Caco-2 (cell line): ENCODE results near the gene ZEB1. TPM values are rescaled to one million over a fixed set of nuclear protein-coding genes. Genes with fewer than 3 reads are reported as not detected.

ENCODE experiments used
- BruUV-seq: library from RNA; stranded (reverse); fragments of 400-500 nt; replicated peaks from 2 replicates; lab custom pipeline; 2021; lab: Mats Ljungman, UMichigan
- CTCF ChIA-PET: fragments of 300-600 bp; sonication (Branson Sonifier 250); formaldehyde crosslinking; loops from one replicate; lab custom pipeline; 2022; ENCODE audit warnings: antibody characterized with exemption; lab: Charles Lee
- POLR2A ChIA-PET: fragments of 300-600 bp; sonication (Branson Sonifier 250); formaldehyde crosslinking; loops from one replicate; lab custom pipeline; 2022; ENCODE audit warnings: antibody characterized with exemption; lab: Charles Lee
- DNase-seq, 2 experiments: peaks; one replicate each; pipeline versions ENCODE4 v3.0.0 to v3.0.0-alpha.2; 2020 to 2022
- H3K27me3 ChIP-seq: replicated peaks from 2 replicates; pipeline ENCODE4 v1.6.0; 2011; ENCODE audit warnings: low read length; ENCODE audit not compliant: control insufficient read depth, insufficient read depth
- H3K36me3 ChIP-seq: 2 replicates; pipeline ENCODE4 v1.5.1; 2011; ENCODE audit warnings: low read length; ENCODE audit not compliant: control insufficient read depth, insufficient read depth
- H3K4me1 ChIP-seq: fragments of 250-450 bp; sonication (Bioruptor Pico); 2 replicates; pipeline ENCODE4 v1.5.1; 2020; ENCODE audit warnings: mild to moderate bottlenecking
- H3K4me3 ChIP-seq: 2 replicates; pipeline ENCODE4 v1.5.1; 2011; ENCODE audit warnings: low read depth, mild to moderate bottlenecking, control low read depth, low read length
- H3K9me3 ChIP-seq: fragments of 250-450 bp; sonication (Bioruptor Pico); 2 replicates; pipeline ENCODE4 v1.5.1; 2020; ENCODE audit warnings: mild to moderate bottlenecking, moderate library complexity
- H3K27ac Mint-ChIP-seq: one replicate; pipeline ENCODE4 v1.8.0; 2022; ENCODE audit warnings: mixed read lengths; ENCODE audit not compliant: unreplicated experiment
- H3K27me3 Mint-ChIP-seq: one replicate; pipeline ENCODE4 v1.8.0; 2022; ENCODE audit warnings: mixed read lengths; ENCODE audit not compliant: insufficient read depth, unreplicated experiment
- H3K36me3 Mint-ChIP-seq: one replicate; pipeline ENCODE4 v1.8.0; 2022; ENCODE audit warnings: mild to moderate bottlenecking, mixed read lengths; ENCODE audit not compliant: insufficient read depth, unreplicated experiment
- H3K4me1 Mint-ChIP-seq: one replicate; pipeline ENCODE4 v1.8.0; 2022; ENCODE audit warnings: low read depth, mixed read lengths; ENCODE audit not compliant: unreplicated experiment
- H3K4me3 Mint-ChIP-seq: one replicate; pipeline ENCODE4 v1.8.0; 2022; ENCODE audit warnings: mild to moderate bottlenecking, moderate library complexity, mixed read lengths; ENCODE audit not compliant: unreplicated experiment
- H3K9me3 Mint-ChIP-seq: one replicate; pipeline ENCODE4 v1.8.0; 2022; ENCODE audit warnings: mixed read lengths; ENCODE audit not compliant: unreplicated experiment
- CTCF ChIP-seq, 2 experiments: fragments of 200-600 bp in 1 of 2; IDR thresholded peaks; 1 replicate in 1 of 2; 2 replicates in 1 of 2; pipeline versions ENCODE4 v1.5.1 to v1.8.0; 2011 to 2022; ENCODE audit warnings: antibody characterized with exemption in 1 of 2, control low read depth in 1 of 2, inconsistent platforms in 1 of 2, low read depth in 1 of 2, low read length in 1 of 2, mild to moderate bottlenecking in 1 of 2, moderate library complexity in 1 of 2; ENCODE audit not compliant: insufficient read depth in 1 of 2, severe bottlenecking in 1 of 2, unreplicated experiment in 1 of 2
- intact Hi-C: fragments of 100-400 bp; cut with micrococcal nuclease; formaldehyde crosslinking; loops from one replicate; pipeline ENCODE4 v1.10.0; 2022; ENCODE audit not compliant: unreplicated experiment
- total RNA-seq: library from RNA; stranded (reverse); gene quantifications from 2 replicates; pipeline ENCODE4 v1.2.3, GENCODE V29; 2022

The ZEB1 gene
- total RNA-seq, 1 experiment from 2014 or later: not detected

DNA sequence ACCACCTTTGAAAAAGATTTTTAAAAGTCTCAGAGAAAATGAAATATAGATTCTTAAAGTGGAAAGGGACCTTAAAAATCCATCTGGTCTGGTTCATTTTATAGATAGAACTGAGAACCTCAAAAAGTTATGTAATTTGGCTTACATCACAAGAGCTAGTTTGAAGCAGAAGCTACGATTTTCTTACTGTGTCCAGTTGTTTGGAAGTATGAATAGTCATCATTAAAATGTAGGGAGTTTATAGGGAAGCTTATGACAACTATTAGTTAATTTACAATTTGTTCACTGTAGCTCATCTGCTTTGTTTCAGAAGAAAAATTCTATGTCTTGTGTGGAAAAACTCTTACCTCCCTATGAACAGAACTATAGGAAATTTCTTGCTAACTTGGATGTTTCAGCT, 26.9 kb downstream of the ZEB1 start:
- Mint-ChIP-seq H3K4me1 (no peaks in the 10 kb centered on the region), H3K9me3 (no peaks in the 10 kb centered on the region), H3K27ac (no peak overlapping the region), H3K27me3 (no peaks in the 10 kb centered on the region), H3K36me3 (no peaks in the 10 kb centered on the region), H3K4me3 (no peak overlapping the region)
- intact Hi-C loops: no loop called here
- POLR2A ChIA-PET: no interaction called here
- Histone ChIP-seq H3K4me1 (no peaks in the 10 kb centered on the region), H3K36me3 (no peaks in the 10 kb centered on the region), H3K4me3 (no peak overlapping the region), H3K9me3 (no peaks in the 10 kb centered on the region), H3K27me3 (no peaks in the 10 kb centered on the region)
- TF ChIP-seq CTCF (IDR thresholded peaks at IDR 0.05; ENCODE audit: insufficient read depth in 1 of 2, low read depth in 1 of 2, low read length in 1 of 2, severe bottlenecking in 1 of 2, unreplicated experiment in 1 of 2): no peak
- BruUV-seq: no TSS peak
- DNase-seq: no peak
- CTCF ChIA-PET: no interaction called here

GRCh38 chr10:31346953-31347352, 27.9 kb downstream of the ZEB1 start:
- H3K9me3 Mint-ChIP-seq: no peaks in the 10 kb centered on the region
- no peaks in the 10 kb centered on the region for H3K4me1 ChIP-seq

GRCh38 chr10:31347705-31348104, 28.7 kb downstream of the ZEB1 start:
- no peaks in the 10 kb centered on the region for H3K36me3 ChIP-seq
- Mint-ChIP-seq H3K36me3 (no peaks in the 10 kb centered on the region), H3K27ac (no peak overlapping the region), H3K4me1 (no peaks in the 10 kb centered on the region), H3K9me3 (no peaks in the 10 kb centered on the region), H3K27me3 (no peaks in the 10 kb centered on the region), H3K4me3 (no peak overlapping the region)
- no peaks in the 10 kb centered on the region for H3K9me3 ChIP-seq
- no peak overlapping the region for H3K4me3 ChIP-seq
- no peaks in the 10 kb centered on the region for H3K27me3 ChIP-seq
- intact Hi-C loops: no loop called here
- CTCF ChIA-PET: no interaction called here
- no TSS peak for BruUV-seq
- no peak for DNase-seq
- H3K4me1 ChIP-seq: no peaks in the 10 kb centered on the region
- no peak for TF ChIP-seq CTCF (IDR thresholded peaks at IDR 0.05; ENCODE audit: insufficient read depth in 1 of 2, low read depth in 1 of 2, low read length in 1 of 2, severe bottlenecking in 1 of 2, unreplicated experiment in 1 of 2)
- POLR2A ChIA-PET: no interaction called here

More at GRCh38 chr10:31346953-31347352, 27.9 kb downstream of the ZEB1 start:
- DNase-seq: no peak
- H3K27ac Mint-ChIP-seq: no peak overlapping the region
- no peak overlapping the region for H3K4me3 Mint-ChIP-seq
- BruUV-seq: no TSS peak
- no peaks in the 10 kb centered on the region for H3K36me3 ChIP-seq
- ChIA-PET CTCF (no interaction called here), POLR2A (no interaction called here)
- no peaks in the 10 kb centered on the region for H3K27me3 ChIP-seq
- H3K4me3 ChIP-seq: no peak overlapping the region
- no peaks in the 10 kb centered on the region for H3K9me3 ChIP-seq
- no peaks in the 10 kb centered on the region for H3K27me3 Mint-ChIP-seq
- no peak for TF ChIP-seq CTCF (IDR thresholded peaks at IDR 0.05; ENCODE audit: insufficient read depth in 1 of 2, low read depth in 1 of 2, low read length in 1 of 2, severe bottlenecking in 1 of 2, unreplicated experiment in 1 of 2)
- no peaks in the 10 kb centered on the region for H3K36me3 Mint-ChIP-seq
- H3K4me1 Mint-ChIP-seq: no peaks in the 10 kb centered on the region
- intact Hi-C loops: no loop called here
